Dermis blood vessel endothelial cell (primary cell): ENCODE results near the gene TNIK. TPM values are rescaled to one million over a fixed set of nuclear protein-coding genes. Genes with fewer than 3 reads are reported as not detected.

Source experiments
- DNase-seq: peaks from one replicate; pipeline ENCODE4 v3.0.0; 2010
- total RNA-seq: library from RNA; depleted of rRNA; stranded (reverse); fragments of >200 nt; gene quantifications from 2 replicates; pipeline ENCODE4 v1.2.3, GENCODE V29; 2014

TNIK gene
- total RNA-seq, 1 donor from 2014 or later = 8.2 TPM

GRCh38 chr3:171416666-171417065, 43.5 kb downstream of the TNIK start:
- no peak for DNase-seq

- DNase-seq = peak; percentile 58
Measured at GRCh38 chr3:171416061-171416460, 44.1 kb downstream of the TNIK start.

- no peak for DNase-seq
Measured at GRCh38 chr3:171415070-171415469, 45.1 kb downstream of the TNIK start.

- no peak for DNase-seq
Measured at GRCh38 chr3:171412473-171412872, 47.7 kb downstream of the TNIK start.

- no peak for DNase-seq
Measured at GRCh38 chr3:171412054-171412453, 48.2 kb downstream of the TNIK start.

- no peak for DNase-seq
Measured at GRCh38 chr3:171410186-171410585, 50.0 kb downstream of the TNIK start.

- peak; percentile 62 for DNase-seq
Measured at GRCh38 chr3:171407759-171408158, 52.4 kb downstream of the TNIK start.

- no peak for DNase-seq
Measured at GRCh38 chr3:171404376-171404967, 55.7 kb downstream of the TNIK start.

GRCh38 chr3:171402281-171402680, 57.9 kb downstream of the TNIK start:
- peak; percentile 27 for DNase-seq

GRCh38 chr3:171401432-171401831, 58.8 kb downstream of the TNIK start:
- DNase-seq = no peak

GRCh38 chr3:171399842-171400241, 60.4 kb downstream of the TNIK start:
- no peak for DNase-seq

- DNase-seq = no peak
Measured at GRCh38 chr3:171398343-171398742, 61.9 kb downstream of the TNIK start.

- DNase-seq = no peak
Measured at GRCh38 chr3:171397089-171397488, 63.1 kb downstream of the TNIK start.

- DNase-seq = peak; percentile 77
Measured at GRCh38 chr3:171396048-171396447, 64.2 kb downstream of the TNIK start.

GRCh38 chr3:171393032-171393744, 67.0 kb downstream of the TNIK start:
- peak; percentile 62 for DNase-seq

- DNase-seq = no peak
Measured at GRCh38 chr3:171391432-171391831, 68.8 kb downstream of the TNIK start.

GRCh38 chr3:171390051-171390941, 69.9 kb downstream of the TNIK start:
- no peak for DNase-seq

GRCh38 chr3:171389491-171389890, 70.7 kb downstream of the TNIK start:
- DNase-seq = no peak

- DNase-seq = peak; percentile 33
Measured at GRCh38 chr3:171388527-171388926, 71.7 kb downstream of the TNIK start.

GRCh38 chr3:171387062-171387461, 73.1 kb downstream of the TNIK start:
- DNase-seq = no peak

GRCh38 chr3:171385086-171385485, 75.1 kb downstream of the TNIK start:
- DNase-seq = no peak

GRCh38 chr3:171384101-171384891, 75.9 kb downstream of the TNIK start:
- no peak for DNase-seq
